Tracheal epithelial cell (primary cell): ENCODE results near the gene KLHL29. TPM values are rescaled to one million over a fixed set of nuclear protein-coding genes. Genes with fewer than 3 reads are reported as not detected.

Experiments
- total RNA-seq: library from RNA; depleted of rRNA; stranded (reverse); fragments of >200 nt; gene quantifications from 2 replicates; pipeline ENCODE4 v1.2.1, GENCODE V29; 2014

KLHL29 gene
- 5.1 and 6.0 TPM in 2 replicates for total RNA-seq

GRCh38 chr2:23384551-23385343, at the start of gene KLHL29:
Gene KLHL29 (plus strand): TSS chr2:23385179. CDS start chr2:23562197, 177,018 bp downstream.

